Body of pancreas (tissue), 4 donors: ENCODE measurements around the gene POLD2.

ENCODE experiments used
- POLR2A ChIP-seq, 3 donors: fragments of 450-650 bp; IDR thresholded peaks; one replicate each; pipeline ENCODE4 v1.6.1; 2016; ENCODE audit warnings: antibody characterized with exemption in 3 of 3, mild to moderate bottlenecking in 2 of 3
- TF ChIP-seq, protein P1 (sequence below), 7 experiments: fragments of 450-650 bp in 4 of 7; fragments of 200-600 bp in 3 of 7; sonication (generic) in 3 of 7; IDR thresholded peaks; one replicate each; pipeline ENCODE4 v1.5.1; 2016 to 2019; ENCODE audit warnings: antibody characterized with exemption in 7 of 7

DNA sequence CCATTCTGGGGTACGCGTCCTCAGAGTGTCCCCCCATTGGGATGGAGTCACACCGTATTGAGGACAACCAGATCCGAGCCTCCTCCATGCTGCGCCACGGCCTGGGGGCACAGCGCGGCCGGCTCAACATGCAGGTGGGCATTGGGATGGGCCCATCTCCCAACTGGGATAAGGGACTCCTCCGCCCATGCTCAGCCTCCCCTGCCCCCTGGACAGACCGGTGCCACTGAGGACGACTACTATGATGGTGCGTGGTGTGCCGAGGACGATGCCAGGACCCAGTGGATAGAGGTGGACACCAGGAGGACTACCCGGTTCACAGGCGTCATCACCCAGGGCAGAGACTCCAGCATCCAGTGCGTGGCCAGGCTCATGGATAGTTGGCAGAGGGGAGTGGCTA lies 13.4 kb downstream of the POLD2 start:
- TF ChIP-seq, protein P1, sequence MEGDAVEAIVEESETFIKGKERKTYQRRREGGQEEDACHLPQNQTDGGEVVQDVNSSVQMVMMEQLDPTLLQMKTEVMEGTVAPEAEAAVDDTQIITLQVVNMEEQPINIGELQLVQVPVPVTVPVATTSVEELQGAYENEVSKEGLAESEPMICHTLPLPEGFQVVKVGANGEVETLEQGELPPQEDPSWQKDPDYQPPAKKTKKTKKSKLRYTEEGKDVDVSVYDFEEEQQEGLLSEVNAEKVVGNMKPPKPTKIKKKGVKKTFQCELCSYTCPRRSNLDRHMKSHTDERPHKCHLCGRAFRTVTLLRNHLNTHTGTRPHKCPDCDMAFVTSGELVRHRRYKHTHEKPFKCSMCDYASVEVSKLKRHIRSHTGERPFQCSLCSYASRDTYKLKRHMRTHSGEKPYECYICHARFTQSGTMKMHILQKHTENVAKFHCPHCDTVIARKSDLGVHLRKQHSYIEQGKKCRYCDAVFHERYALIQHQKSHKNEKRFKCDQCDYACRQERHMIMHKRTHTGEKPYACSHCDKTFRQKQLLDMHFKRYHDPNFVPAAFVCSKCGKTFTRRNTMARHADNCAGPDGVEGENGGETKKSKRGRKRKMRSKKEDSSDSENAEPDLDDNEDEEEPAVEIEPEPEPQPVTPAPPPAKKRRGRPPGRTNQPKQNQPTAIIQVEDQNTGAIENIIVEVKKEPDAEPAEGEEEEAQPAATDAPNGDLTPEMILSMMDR (IDR thresholded peaks at IDR 0.05), result no peak
- TF ChIP-seq POLR2A (IDR thresholded peaks at IDR 0.05), result no peak
